Raji (cell line): ENCODE measurements around the gene TVP23B.
"Not testable (repeated sequence)": the region's sequence is repeated elsewhere in the genome, so short reads cannot be mapped to it uniquely, and the experiment has no call there.

ENCODE experiments used
- POLR2A ChIP-seq: IDR thresholded peaks from 2 replicates; pipeline ENCODE4 v1.6.1; 2011; ENCODE audit warnings: low read depth, low read length, control low read depth; ENCODE audit not compliant: insufficient read depth

TVP23B gene

GRCh38 chr17:18780991-18781718 lies at the start of gene TVP23B:
TVP23B (plus strand) TSS chr17:18781183; CDS start chr17:18781294, 111 bp downstream.
- TF ChIP-seq POLR2A = peak; percentile 81

- not testable (repeated sequence) for TF ChIP-seq POLR2A
Observed at GRCh38 chr17:18743699-18744421, 37.1 kb upstream of the TVP23B start, which contains the start of gene FBXW10. FBXW10 (plus strand) TSS chr17:18744054; CDS start chr17:18744245, 191 bp downstream.

GRCh38 chr17:18772471-18772870 lies 8.5 kb upstream of the TVP23B start:
- TF ChIP-seq POLR2A = no peak

- no peak for TF ChIP-seq POLR2A
Observed at GRCh38 chr17:18848501-18848900, 67.5 kb downstream of the TVP23B start.

GRCh38 chr17:18850679-18851078 lies 69.7 kb downstream of the TVP23B start:
- TF ChIP-seq POLR2A = no peak

GRCh38 chr17:18851201-18851600 lies 70.2 kb downstream of the TVP23B start:
- no peak for TF ChIP-seq POLR2A

- no peak for TF ChIP-seq POLR2A
Observed at GRCh38 chr17:18854956-18855355, 74.0 kb downstream of the TVP23B start.

- peak; percentile 94 for TF ChIP-seq POLR2A
Observed at GRCh38 chr17:18855831-18856569, 75.0 kb downstream of the TVP23B start.
